Inflammatory macrophage (primary cell): ENCODE measurements around the gene CREB3L2.
"Not testable (repeated sequence)": the region's sequence is repeated elsewhere in the genome, so short reads cannot be mapped to it uniquely, and the experiment has no call there.

Experiments used
- DNase-seq, 2 donors: peaks; one replicate each; pipeline ENCODE4 v3.0.0-alpha.2; 2020 to 2022

CREB3L2 gene

DNA sequence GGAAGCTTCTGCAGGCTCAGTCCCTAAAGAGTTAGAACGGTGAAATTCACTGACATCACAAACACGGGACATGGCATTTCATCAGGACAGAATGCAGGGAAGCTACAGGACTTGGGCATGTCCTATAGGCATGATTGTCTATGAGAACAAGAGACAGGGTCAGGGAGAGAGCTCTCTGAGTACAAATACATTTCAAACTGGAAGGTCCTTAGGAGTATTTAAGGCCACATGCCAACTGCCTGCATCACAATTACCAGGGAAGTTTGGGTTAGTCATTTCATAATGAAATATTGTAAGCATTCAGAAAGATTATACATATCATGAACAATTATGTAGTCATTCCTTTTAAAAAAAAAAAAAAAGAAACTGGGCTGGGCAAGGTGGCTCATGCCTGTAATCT is 71.3 kb downstream of the CREB3L2 start:
- peak; percentile 39 to 60 for DNase-seq

GRCh38 chr7:137928626-137929025 is 73.3 kb downstream of the CREB3L2 start:
- no peak for DNase-seq

DNA sequence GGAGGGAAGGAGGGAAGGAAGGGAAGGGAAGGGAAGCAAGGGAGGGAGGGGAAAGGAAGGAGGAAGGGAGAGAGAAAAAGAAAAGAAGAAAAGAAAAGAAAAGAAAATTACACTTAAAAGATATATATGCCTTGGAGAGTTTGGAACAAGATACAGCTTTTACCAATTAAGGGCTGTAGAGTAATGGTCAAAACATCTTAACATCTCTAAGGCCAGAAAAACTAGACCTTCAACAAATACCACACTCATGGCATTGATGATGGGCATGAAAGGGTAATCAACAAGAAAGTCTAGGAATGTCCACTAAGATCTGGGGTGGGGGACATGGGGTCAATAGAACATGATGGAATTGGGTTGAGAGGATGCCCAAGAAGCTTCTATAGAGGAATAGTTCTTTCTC is 74.5 kb downstream of the CREB3L2 start:
- no peak for DNase-seq

GRCh38 chr7:137926206-137926605 is 75.7 kb downstream of the CREB3L2 start:
- DNase-seq, result not testable (repeated sequence)

DNA sequence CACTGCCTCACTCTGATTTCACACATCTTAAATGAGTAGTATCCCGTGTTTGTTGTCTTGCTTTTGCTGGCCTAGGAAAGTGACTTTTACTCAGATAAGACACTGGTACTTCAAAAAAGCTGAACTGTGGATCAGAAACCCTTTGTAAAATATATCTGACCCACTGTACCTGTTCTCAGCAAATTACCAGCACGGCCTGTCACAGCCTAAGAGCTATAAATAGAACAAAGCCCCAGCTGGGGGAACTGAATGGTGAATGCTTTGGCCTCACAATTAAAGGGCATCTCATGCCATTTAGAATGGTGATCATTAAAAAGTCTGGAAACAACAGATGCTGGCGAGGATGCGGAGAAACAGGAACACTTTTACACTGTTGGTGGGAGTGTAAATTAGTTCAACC is 76.1 kb downstream of the CREB3L2 start:
- no peak for DNase-seq

DNA sequence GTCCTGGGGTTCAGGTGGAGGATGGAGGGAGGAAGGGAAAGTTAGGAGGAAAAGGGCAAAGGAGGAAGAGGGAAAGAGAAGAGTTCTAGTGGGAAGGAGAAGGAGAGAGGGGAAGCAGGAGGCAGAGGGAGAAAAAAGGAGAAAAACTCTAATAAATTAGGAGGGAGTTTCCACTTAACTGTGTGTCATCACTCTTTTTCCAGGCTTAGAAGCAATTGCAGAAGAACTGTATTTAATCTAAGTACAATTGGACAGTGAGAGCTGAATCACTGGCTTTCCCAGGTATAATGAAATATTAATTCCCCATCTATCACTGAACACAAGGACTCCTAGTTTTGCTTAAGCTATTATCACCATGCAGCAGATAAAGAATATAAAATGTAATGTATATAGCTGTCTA is 76.8 kb downstream of the CREB3L2 start:
- no peak for DNase-seq

- no peak for DNase-seq
Measured at GRCh38 chr7:137923380-137923779, 78.5 kb downstream of the CREB3L2 start.

DNA sequence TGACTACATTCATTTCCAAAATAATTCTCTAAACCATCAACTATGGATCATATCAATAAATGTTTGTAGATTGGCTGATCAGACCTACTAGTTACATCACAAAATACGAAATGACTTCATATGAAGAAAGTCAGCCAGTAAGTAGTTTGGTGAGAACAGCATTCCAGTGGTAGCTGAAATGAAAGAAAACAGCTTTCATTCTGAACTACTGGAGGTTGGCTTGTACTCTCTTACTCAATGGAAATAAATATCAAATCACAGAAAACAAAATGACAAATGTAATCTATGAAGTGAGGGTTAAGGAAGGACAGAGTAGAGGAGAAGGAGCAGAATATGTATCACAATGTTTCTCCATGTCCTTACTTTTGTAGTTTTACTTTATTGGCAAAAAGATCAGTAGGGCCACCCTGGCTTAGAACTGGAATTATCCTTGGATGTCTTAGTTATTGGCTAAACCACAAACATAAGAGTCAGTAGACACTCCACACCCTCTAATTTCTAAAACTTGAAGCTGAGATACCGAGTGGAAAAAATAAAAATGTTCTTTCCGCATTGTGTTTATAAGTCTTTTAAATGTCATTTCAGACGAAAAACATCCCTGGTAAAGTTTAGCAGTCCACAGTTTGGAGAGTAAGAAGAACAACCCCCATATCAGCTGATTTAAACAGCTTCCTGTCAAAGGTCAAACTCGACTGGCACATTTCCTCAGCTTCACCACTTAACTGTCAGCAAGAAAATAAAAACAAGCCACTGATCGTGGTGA is 81.1 kb downstream of the CREB3L2 start:
- no peak for DNase-seq

DNA sequence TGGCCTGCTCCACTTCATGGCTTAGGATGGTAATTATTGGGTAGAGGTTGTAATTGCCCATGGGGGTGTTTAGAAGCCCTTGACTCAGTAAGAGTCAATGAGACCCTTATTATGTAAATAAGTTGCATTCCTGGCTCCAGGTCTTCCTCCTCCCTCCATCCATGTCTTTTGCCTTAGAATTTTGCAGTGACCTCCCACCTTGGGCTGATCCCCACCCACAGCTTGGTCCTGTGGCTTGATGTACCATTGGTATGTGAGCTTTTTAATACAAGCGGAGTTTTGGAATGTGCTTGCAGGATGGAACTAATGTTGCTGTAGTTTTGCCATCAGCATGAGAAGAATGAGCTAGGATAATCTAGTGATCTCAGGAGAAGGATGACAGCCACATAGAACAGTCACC is 81.9 kb downstream of the CREB3L2 start:
- DNase-seq, result no peak

DNA sequence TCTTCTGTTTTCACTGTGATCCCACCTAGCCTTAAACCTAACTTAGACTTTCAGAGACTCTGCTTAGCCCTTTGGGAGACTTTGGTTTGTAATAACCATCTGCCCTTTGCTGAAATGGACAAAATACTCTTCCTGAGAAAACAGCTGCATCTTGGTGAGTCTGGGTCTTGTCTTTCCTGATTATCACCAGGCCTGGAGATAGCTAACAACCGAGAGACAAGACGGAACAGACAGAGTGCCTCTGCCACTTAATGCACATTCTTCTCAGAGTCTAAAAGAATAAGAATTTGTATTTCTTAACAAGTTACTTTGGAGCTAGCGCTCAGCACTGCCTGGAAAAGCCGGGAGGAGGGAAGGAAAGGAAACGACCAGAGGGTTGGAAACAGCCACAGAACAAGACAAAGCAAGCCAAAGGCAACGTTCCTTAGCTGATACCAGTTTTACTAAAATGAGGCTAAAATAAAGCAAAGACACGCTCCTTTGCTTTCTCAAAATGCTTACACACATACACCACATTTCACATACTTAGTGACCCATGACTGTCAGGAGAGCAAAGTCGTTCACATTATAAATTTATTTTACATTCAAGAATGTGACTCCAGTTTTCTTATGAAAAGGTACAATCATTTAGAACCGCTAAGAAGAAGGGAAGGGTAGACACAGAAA is 84.8 kb downstream of the CREB3L2 start:
- DNase-seq, result no peak

DNA sequence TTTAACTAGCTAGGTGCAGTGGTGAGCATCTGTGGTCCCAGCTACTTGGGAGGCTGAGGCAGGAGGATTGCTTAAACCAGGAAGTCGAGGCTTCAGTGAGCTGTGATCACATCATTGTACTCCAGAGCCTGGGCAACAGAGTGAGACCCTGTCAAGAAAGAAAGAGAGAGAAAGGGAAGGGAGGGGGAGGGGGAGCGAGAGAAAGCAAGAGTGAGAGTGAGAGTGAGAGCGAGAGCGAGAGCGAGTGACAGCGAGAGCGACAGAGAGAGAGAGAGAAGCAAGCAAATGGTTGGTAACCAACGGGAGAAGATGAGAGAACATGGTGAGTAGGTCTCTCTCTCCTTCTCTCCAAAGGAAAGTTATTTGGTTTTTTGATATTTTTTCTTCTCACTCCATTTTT is 85.3 kb downstream of the CREB3L2 start:
- DNase-seq, result no peak

DNA sequence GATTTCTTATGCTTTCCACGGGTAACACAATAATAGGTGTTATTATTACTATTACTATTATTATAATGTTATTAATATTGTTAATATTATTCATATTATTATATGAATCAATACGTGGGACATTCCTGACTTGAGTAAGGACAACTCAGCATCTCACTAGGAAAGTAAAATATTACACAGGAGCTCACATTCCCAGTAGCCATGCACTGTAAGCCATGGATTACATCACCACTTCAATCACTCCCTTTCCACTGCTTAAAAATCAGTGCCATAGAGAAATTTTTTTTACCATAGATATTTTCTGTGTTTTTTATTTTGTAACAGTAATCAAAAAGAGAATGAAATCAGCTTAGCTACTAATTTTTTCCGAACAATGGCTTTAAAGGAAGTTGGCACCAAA is 86.6 kb downstream of the CREB3L2 start:
- no peak for DNase-seq

- DNase-seq, result no peak
Measured at GRCh38 chr7:137913985-137914384, 87.9 kb downstream of the CREB3L2 start.

DNA sequence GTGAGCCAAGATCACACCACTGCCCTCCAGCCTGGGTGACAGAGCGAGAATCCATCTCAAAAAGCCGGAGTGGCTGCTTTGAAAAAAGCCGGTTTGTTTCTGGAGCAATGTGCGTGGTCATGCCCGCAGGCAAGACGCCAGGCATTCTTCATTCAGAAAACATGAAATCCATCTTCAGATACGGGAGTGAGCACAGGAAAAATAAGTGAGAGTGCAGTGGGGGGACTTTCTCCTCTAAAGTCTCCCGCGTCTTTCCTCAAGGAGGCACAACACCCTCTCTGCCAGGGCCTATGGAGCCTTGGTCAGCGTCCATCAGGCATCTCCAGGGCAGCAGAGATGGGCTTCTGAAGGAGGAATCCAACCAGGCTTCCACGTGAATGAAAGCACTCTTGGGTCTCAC is 92.8 kb downstream of the CREB3L2 start:
- no peak for DNase-seq

- DNase-seq, result no peak
Measured at GRCh38 chr7:137908106-137908505, 93.8 kb downstream of the CREB3L2 start.

GRCh38 chr7:137906636-137907035 is 95.2 kb downstream of the CREB3L2 start:
- not testable (repeated sequence) for DNase-seq

- no peak for DNase-seq
Measured at GRCh38 chr7:137904833-137905232, 97.1 kb downstream of the CREB3L2 start.

GRCh38 chr7:137903382-137904169 is 98.3 kb downstream of the CREB3L2 start:
- peak; percentile 76 to 84 for DNase-seq

DNA sequence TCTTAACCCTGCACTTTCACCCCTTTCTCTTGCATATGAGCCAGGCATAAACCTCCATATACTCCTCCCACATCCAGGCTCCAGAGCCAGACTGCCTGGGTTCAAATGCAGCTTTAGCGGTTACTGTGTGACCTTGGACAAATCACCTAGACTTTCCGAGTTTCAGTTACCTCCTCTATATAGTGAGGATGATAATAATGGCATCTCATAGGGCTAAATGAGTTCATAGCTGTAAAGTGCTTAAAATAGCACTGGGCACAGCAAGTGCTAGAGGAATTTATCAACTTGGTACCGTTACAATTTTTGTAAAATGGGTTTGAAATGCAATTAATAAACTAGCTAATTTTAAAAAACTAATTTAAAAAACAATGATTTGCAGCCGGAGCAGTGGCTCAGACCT is 101.7 kb downstream of the CREB3L2 start:
- no peak for DNase-seq

GRCh38 chr7:137898839-137899721 is 102.8 kb downstream of the CREB3L2 start:
- DNase-seq, result peak; percentile 77 to 81

- peak; percentile 48 to 52 for DNase-seq
Measured at GRCh38 chr7:137895301-137896221, 106.3 kb downstream of the CREB3L2 start.
